OCI-LY7 (cell line): ENCODE measurements around the gene UBAC1. TPM values are rescaled to one million over a fixed set of nuclear protein-coding genes. Genes with fewer than 3 reads are reported as not detected.

Experiments used
- BruUV-seq: library from RNA; stranded (reverse); fragments of 400-500 nt; replicated peaks from 2 replicates; lab custom pipeline; 2021; lab: Mats Ljungman, UMichigan
- CTCF ChIA-PET: fragments of 300-600 bp; sonication (Branson Sonifier 250); formaldehyde crosslinking; loops from one replicate; lab custom pipeline; 2022; ENCODE audit warnings: antibody characterized with exemption; ENCODE audit not compliant: unreplicated experiment; lab: Charles Lee
- POLR2A ChIA-PET: fragments of 300-600 bp; sonication (Branson Sonifier 250); formaldehyde crosslinking; loops from one replicate; lab custom pipeline; 2022; ENCODE audit warnings: antibody characterized with exemption; lab: Charles Lee
- DNase-seq: peaks from one replicate; pipeline ENCODE4 v3.0.0-alpha.2; 2015; ENCODE audit warnings: low spot score
- H2AFZ ChIP-seq: fragments of 200-600 bp; sonication (generic), shearing (Covaris generic); 2 replicates; pipeline ENCODE4 v1.6.1; 2014; ENCODE audit warnings: mild to moderate bottlenecking, antibody characterized with exemption, low read length, moderate library complexity
- H3K27ac ChIP-seq: fragments of 200-600 bp; sonication (generic); 2 replicates; pipeline ENCODE4 v1.5.1; 2014; ENCODE audit warnings: mixed run types, low read depth, mild to moderate bottlenecking, moderate library complexity, low read length, inconsistent platforms; ENCODE audit not compliant: poor library complexity, severe bottlenecking
- H3K36me3 ChIP-seq: fragments of 200-600 bp; sonication (generic); 2 replicates; pipeline ENCODE4 v1.6.1; 2014; ENCODE audit warnings: mild to moderate bottlenecking, antibody characterized with exemption, low read length, moderate library complexity, mixed read lengths; ENCODE audit not compliant: insufficient read depth
- H3K4me1 ChIP-seq: fragments of 200-600 bp; sonication (generic); 2 replicates; pipeline ENCODE4 v1.5.1; 2014; ENCODE audit warnings: mild to moderate bottlenecking, low read length; ENCODE audit not compliant: insufficient read depth, poor library complexity, severe bottlenecking
- H3K4me2 ChIP-seq: fragments of 200-600 bp; sonication (generic); 2 replicates; pipeline ENCODE4 v1.6.1; 2014; ENCODE audit warnings: mild to moderate bottlenecking, low read length
- H3K4me3 ChIP-seq: fragments of 200-600 bp; sonication (generic); 2 replicates; pipeline ENCODE4 v1.5.1; 2014; ENCODE audit warnings: mild to moderate bottlenecking, low read depth, low read length; ENCODE audit not compliant: poor library complexity, severe bottlenecking
- H3K79me2 ChIP-seq: fragments of 200-600 bp; sonication (generic); 2 replicates; pipeline ENCODE4 v1.6.1; 2016; ENCODE audit warnings: low read depth, mild to moderate bottlenecking, low read length, moderate library complexity, mixed read lengths; ENCODE audit not compliant: insufficient read depth
- H3K9me2 ChIP-seq: fragments of 200-600 bp; sonication (generic); 2 replicates; pipeline ENCODE4 v1.6.1; 2016; ENCODE audit warnings: mild to moderate bottlenecking, low read length, mixed read lengths; ENCODE audit not compliant: insufficient read depth
- H3K9me3 ChIP-seq: fragments of 200-600 bp; sonication (generic); 2 replicates; pipeline ENCODE4 v1.6.1; 2014; ENCODE audit warnings: mild to moderate bottlenecking, mixed run types, low read length, mixed read lengths
- H4K20me1 ChIP-seq: fragments of 200-600 bp; sonication (generic); 2 replicates; pipeline ENCODE4 v1.6.1; 2014; ENCODE audit warnings: mild to moderate bottlenecking, antibody characterized with exemption, low read length, moderate library complexity, mixed read lengths; ENCODE audit not compliant: insufficient read depth
- CTCF ChIP-seq: fragments of 200-600 bp; sonication (generic); conservative IDR thresholded peaks from 2 replicates; pipeline ENCODE4 v1.5.1; 2014; ENCODE audit warnings: mild to moderate bottlenecking, antibody characterized with exemption, low read length, moderate library complexity, mixed read lengths
- EZH2phosphoT487 ChIP-seq: fragments of 200-600 bp; sonication (generic); IDR thresholded peaks from 2 replicates; pipeline ENCODE4 v1.6.1; 2018; ENCODE audit warnings: low read depth, borderline replicate concordance, mild to moderate bottlenecking, mixed run types, antibody characterized with exemption, low read length, moderate library complexity, mixed read lengths
- intact Hi-C: fragments of 100-400 bp; cut with micrococcal nuclease; formaldehyde crosslinking; loops from one replicate; pipeline ENCODE4 v1.10.0; 2022; ENCODE audit not compliant: unreplicated experiment
- total RNA-seq, 2 experiments: library from RNA; depleted of rRNA in 1 of 2; stranded (reverse); fragments of >200 nt in 1 of 2; shearing (Covaris generic) in 1 of 2; gene quantifications; 2 replicates each; pipeline ENCODE4 v1.2.3, GENCODE V29; 2014 to 2022

UBAC1 gene
- total RNA-seq, 2 experiments from 2014 or later, result 42.3 to 59.2 TPM

DNA sequence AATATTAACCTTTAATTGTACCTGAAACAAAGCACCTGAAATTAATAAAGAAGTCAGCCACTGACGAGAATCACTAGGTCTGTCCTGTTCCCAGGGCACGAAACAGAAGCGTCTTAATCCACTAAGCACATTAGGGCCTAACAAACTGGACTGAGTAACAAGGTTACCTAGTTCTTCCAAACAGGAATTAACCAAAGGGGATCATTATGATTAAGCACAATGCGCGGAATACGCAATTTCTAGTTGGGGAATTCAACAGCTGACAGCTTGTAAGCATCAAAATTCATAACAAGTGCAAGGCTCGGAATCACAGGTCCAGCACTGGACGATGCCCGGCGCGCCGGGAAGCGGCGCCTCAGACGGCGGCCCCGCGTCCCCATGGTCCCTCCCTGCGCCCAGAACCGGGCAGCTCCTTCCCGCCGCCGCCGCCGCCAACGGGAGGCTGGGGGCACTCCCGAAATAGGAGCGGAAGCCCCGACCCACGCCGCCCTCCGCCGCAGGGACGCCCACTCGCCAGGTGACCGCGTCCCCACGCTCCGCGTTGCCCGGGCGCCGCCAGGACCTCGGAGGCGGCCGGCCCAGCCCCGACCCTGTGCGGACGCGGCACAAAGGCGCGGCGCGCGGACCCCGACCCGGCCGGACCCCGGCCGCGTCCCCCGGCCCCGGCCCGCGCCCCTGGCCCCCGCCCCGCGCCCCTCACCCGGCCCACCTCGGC lies 54.7 kb downstream of the UBAC1 start:
- Histone ChIP-seq H3K27ac (peak overlapping the region; percentile 26), H3K9me3 (no peaks in the 10 kb centered on the region), H3K4me2 (peak overlapping the region; percentile 85), H3K79me2 (peaks cover 64% of the 10 kb centered on the region), H4K20me1 (peaks cover 16% of the 10 kb centered on the region; the same call in 1 of the 2 replicates), H3K9me2 (no peaks in the 10 kb centered on the region), H2AFZ (no peak overlapping the region), H3K4me1 (peaks cover 45% of the 10 kb centered on the region), H3K36me3 (peaks cover 35% of the 10 kb centered on the region), H3K4me3 (peak overlapping the region; percentile 77)
- CTCF ChIA-PET, result no interaction called here
- peak; percentile 19 for DNase-seq
- POLR2A ChIA-PET, result no interaction called here
- BruUV-seq, result no TSS peak
- intact Hi-C loops, result loop anchor here (5.0 kb wide), 1 partner anchor 44 kb away; no protein-coding TSS in a partner anchor
- TF ChIP-seq EZH2phosphoT487, result no peak
- TF ChIP-seq CTCF, result no peak

DNA sequence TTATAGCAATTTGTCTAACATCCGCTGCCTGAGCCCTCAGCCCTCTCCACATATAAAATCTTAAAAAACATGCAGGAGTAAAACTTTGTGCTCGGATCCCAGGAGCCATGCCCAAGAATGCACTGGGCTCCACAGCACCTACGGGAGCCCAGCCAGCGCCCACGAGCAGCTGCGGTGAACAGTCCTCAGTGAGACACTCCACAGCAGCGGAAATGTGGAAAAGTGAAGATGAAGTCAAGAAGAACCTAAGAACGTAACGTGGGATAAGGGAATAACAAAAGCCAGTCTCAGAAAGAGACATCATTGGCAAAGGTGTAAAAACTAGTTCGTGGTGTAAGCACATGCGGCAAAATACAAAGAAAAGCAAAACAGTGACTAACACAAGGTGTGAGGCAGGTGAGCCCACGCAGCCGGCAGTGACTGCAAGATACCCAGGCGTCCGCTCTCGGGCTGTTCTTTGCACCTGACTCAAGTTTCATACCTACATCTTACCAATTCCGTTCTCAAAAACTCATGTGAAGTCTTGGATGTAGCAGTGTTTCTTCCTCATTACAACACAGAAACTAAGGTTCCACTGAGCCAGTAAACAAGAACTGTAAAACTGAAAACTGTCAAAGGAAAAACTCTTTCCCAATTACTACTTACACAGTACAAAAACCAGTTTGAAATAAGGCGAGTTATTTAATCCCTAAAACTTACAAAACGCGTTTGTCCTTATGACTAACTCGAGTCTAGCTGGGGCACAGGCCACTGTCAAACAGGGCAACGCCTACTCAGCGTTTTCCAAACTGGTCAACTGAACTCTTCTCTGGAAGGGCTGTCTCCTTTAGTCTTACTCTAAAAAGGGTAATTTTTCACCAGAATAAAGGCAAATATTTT lies 55.6 kb downstream of the UBAC1 start:
- intact Hi-C loops, result loop anchor here (5.0 kb wide), 1 partner anchor 43 kb away; no protein-coding TSS in a partner anchor
- Histone ChIP-seq H3K79me2 (peaks cover 71% of the 10 kb centered on the region), H3K4me3 (peak overlapping the region; percentile 77), H3K27ac (peak overlapping the region; percentile 26), H3K9me2 (no peaks in the 10 kb centered on the region), H3K4me1 (peaks cover 45% of the 10 kb centered on the region), H4K20me1 (peaks cover 16% of the 10 kb centered on the region; the same call in 1 of the 2 replicates), H3K36me3 (peaks cover 34% of the 10 kb centered on the region), H3K4me2 (peak overlapping the region; percentile 85), H3K9me3 (no peaks in the 10 kb centered on the region), H2AFZ (no peak overlapping the region)
- peak; percentile 47 for DNase-seq
- BruUV-seq, result no TSS peak
- no peak for TF ChIP-seq EZH2phosphoT487
- TF ChIP-seq CTCF, result no peak
- ChIA-PET CTCF (no interaction called here), POLR2A (interaction anchor here (0.7 kb wide), 1 partner anchor 823 kb away, joined by 3 read pairs; no protein-coding TSS in a partner anchor)
